HepG2 (cell line): ENCODE results near the gene HLF. TPM values are rescaled to one million over a fixed set of nuclear protein-coding genes. Genes with fewer than 3 reads are reported as not detected.

ENCODE experiments used
- GZF1 ChIP-seq: sonication (generic); formaldehyde crosslinking; IDR thresholded peaks from 2 replicates; pipeline ENCODE4 v1.5.1; 2020; ENCODE audit warnings: mild to moderate bottlenecking, missing genetic modification reagents
- HMG20B ChIP-seq: conservative IDR thresholded peaks from 2 replicates; pipeline ENCODE4 v1.6.1; 2016; ENCODE audit warnings: missing genetic modification reagents, missing compliant biosample characterization
- MAFK ChIP-seq, 2 experiments: IDR thresholded peaks in 1 of 2; conservative IDR thresholded peaks in 1 of 2; 2 replicates each; pipeline ENCODE4 v1.6.1; 2011; ENCODE audit warnings: improper control_type of control experiment in 2 of 2, low read length in 2 of 2
- MTF1 ChIP-seq: sonication (generic); formaldehyde crosslinking; IDR thresholded peaks from 2 replicates; pipeline ENCODE4 v1.5.0; 2020; ENCODE audit warnings: missing genetic modification reagents
- NFKBIZ ChIP-seq: IDR thresholded peaks from 2 replicates; pipeline ENCODE4 v1.6.1; 2018; ENCODE audit warnings: missing genetic modification reagents, missing compliant biosample characterization
- PBX2 ChIP-seq: IDR thresholded peaks from 2 replicates; pipeline ENCODE4 v1.6.1; 2016; ENCODE audit warnings: control low read depth
- PHF21A ChIP-seq: sonication (generic); formaldehyde crosslinking; IDR thresholded peaks from 2 replicates; pipeline ENCODE4 v1.5.0; 2020; ENCODE audit warnings: mild to moderate bottlenecking, missing genetic modification reagents
- RFX1 ChIP-seq: fragments of 450-650 bp; IDR thresholded peaks from 2 replicates; pipeline ENCODE4 v1.6.1; 2017
- TAF15 ChIP-seq: fragments of 200-400 bp; formaldehyde crosslinking; IDR thresholded peaks from one replicate; pipeline ENCODE4 v1.6.1; 2018; ENCODE audit warnings: mild to moderate bottlenecking, low read depth, low read length; ENCODE audit not compliant: poor library complexity, severe bottlenecking
- U2AF1 ChIP-seq: fragments of 200-400 bp; formaldehyde crosslinking; optimal IDR thresholded peaks from 2 replicates; pipeline ENCODE3; 2017; ENCODE audit warnings: mild to moderate bottlenecking, low read depth, low read length
- ZBTB8A ChIP-seq: sonication (generic); formaldehyde crosslinking; IDR thresholded peaks from 2 replicates; pipeline ENCODE4 v1.4.0; 2020; ENCODE audit warnings: mild to moderate bottlenecking, low read depth, missing genetic modification reagents, borderline replicate concordance
- ZNF264 ChIP-seq: sonication (generic); formaldehyde crosslinking; IDR thresholded peaks from 2 replicates; pipeline ENCODE4 v1.4.0; 2020; ENCODE audit warnings: missing genetic modification reagents
- ZNF44 ChIP-seq: sonication (generic); formaldehyde crosslinking; IDR thresholded peaks from 2 replicates; pipeline ENCODE4 v1.5.1; 2020; ENCODE audit warnings: mild to moderate bottlenecking, missing genetic modification reagents
- ZNF512B ChIP-seq: sonication (generic); formaldehyde crosslinking; IDR thresholded peaks from 2 replicates; pipeline ENCODE4 v1.5.1; 2020; ENCODE audit warnings: missing genetic modification reagents, mild to moderate bottlenecking, borderline replicate concordance
- ZNF781 ChIP-seq: sonication (generic); formaldehyde crosslinking; IDR thresholded peaks from 2 replicates; pipeline ENCODE4 v1.5.1; 2020; ENCODE audit warnings: borderline replicate concordance, mild to moderate bottlenecking, missing genetic modification reagents; ENCODE audit errors: not compliant biosample characterization
- polyA plus RNA-seq, 8 experiments: library from polyadenylated mRNA; depleted of rRNA in 3 of 8; stranded (reverse) in 7 of 8; unstranded in 1 of 8; fragments of >200 nt; fragmentation: Illumina TruSeq in 4 of 8; extraction: Trizol in 4 of 8; gene quantifications; 2 replicates each; pipeline versions ENCODE4 v1.2.1 to v1.2.3, GENCODE V29; 2011 to 2016; ENCODE audit warnings: low read depth in 4 of 8, missing spikeins in 1 of 8, mixed read lengths in 1 of 8; ENCODE audit not compliant: insufficient read depth in 1 of 8
- total RNA-seq, 5 experiments: library from RNA; depleted of rRNA; stranded (reverse); fragments of >200 nt; fragmentation: Illumina TruSeq; extraction: Trizol; gene quantifications; 2 replicates each; pipeline ENCODE4 v1.2.3, GENCODE V29; 2016; ENCODE audit warnings: low read depth in 1 of 5
- TF ChIP-seq, protein P1 (sequence below): sonication (generic); formaldehyde crosslinking; IDR thresholded peaks from 2 replicates; pipeline ENCODE4 v1.4.0; 2020; ENCODE audit warnings: missing genetic modification reagents
- TF ChIP-seq, protein P2 (sequence below): sonication (generic); formaldehyde crosslinking; IDR thresholded peaks from 2 replicates; pipeline ENCODE4 v1.5.0; 2020; ENCODE audit warnings: mild to moderate bottlenecking, missing genetic modification reagents
- TF ChIP-seq, protein P3 (sequence below): sonication (generic); formaldehyde crosslinking; IDR thresholded peaks from 2 replicates; pipeline ENCODE4 v1.4.0; 2020; ENCODE audit warnings: mild to moderate bottlenecking, missing genetic modification reagents
- TF ChIP-seq, protein P4 (sequence below): sonication (generic); formaldehyde crosslinking; IDR thresholded peaks from 2 replicates; pipeline ENCODE4 v1.4.0; 2020; ENCODE audit warnings: mild to moderate bottlenecking, missing genetic modification reagents

Gene HLF
- total and polyA plus RNA-seq, 2 of the 13 experiments (the other 11 are each of a cell fraction or from before 2014, with no cell fraction given) = 202 to 346 TPM

GRCh38 chr17:55284944-55285339, 20.2 kb downstream of the HLF start (continued):
- TF ChIP-seq ZNF512B (CRISPR knock-in tag) (no peak), MAFK (conservative IDR thresholded peaks at IDR 0.05 in 1 of 2, IDR thresholded peaks at IDR 0.05 in 1 of 2; ENCODE audit: low read length in 2 of 2) (no peak), PHF21A (CRISPR knock-in tag) (no peak), ZBTB8A (CRISPR knock-in tag) (no peak), U2AF1 (no peak), MTF1 (CRISPR knock-in tag) (peak; percentile 69; the same call in 1 of the 2 replicates), HMG20B (no peak), RFX1 (no peak), PBX2 (CRISPR knock-in tag) (no peak), NFKBIZ (CRISPR knock-in tag) (no peak), GZF1 (CRISPR knock-in tag) (peak; percentile 19), ZNF264 (CRISPR knock-in tag) (no peak), ZNF781 (no peak), ZNF44 (CRISPR knock-in tag) (no peak), TAF15 (no peak)
- TF ChIP-seq, protein P1, sequence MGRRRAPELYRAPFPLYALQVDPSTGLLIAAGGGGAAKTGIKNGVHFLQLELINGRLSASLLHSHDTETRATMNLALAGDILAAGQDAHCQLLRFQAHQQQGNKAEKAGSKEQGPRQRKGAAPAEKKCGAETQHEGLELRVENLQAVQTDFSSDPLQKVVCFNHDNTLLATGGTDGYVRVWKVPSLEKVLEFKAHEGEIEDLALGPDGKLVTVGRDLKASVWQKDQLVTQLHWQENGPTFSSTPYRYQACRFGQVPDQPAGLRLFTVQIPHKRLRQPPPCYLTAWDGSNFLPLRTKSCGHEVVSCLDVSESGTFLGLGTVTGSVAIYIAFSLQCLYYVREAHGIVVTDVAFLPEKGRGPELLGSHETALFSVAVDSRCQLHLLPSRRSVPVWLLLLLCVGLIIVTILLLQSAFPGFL (CRISPR knock-in tag) = no peak
- TF ChIP-seq, protein P2, sequence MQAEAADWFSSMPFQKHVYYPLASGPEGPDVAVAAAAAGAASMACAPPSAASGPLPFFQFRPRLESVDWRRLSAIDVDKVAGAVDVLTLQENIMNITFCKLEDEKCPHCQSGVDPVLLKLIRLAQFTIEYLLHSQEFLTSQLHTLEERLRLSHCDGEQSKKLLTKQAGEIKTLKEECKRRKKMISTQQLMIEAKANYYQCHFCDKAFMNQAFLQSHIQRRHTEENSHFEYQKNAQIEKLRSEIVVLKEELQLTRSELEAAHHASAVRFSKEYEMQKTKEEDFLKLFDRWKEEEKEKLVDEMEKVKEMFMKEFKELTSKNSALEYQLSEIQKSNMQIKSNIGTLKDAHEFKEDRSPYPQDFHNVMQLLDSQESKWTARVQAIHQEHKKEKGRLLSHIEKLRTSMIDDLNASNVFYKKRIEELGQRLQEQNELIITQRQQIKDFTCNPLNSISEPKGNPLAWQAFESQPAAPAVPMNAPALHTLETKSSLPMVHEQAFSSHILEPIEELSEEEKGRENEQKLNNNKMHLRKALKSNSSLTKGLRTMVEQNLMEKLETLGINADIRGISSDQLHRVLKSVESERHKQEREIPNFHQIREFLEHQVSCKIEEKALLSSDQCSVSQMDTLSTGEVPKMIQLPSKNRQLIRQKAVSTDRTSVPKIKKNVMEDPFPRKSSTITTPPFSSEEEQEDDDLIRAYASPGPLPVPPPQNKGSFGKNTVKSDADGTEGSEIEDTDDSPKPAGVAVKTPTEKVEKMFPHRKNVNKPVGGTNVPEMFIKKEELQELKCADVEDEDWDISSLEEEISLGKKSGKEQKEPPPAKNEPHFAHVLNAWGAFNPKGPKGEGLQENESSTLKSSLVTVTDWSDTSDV (CRISPR knock-in tag) = no peak
- TF ChIP-seq, protein P3, sequence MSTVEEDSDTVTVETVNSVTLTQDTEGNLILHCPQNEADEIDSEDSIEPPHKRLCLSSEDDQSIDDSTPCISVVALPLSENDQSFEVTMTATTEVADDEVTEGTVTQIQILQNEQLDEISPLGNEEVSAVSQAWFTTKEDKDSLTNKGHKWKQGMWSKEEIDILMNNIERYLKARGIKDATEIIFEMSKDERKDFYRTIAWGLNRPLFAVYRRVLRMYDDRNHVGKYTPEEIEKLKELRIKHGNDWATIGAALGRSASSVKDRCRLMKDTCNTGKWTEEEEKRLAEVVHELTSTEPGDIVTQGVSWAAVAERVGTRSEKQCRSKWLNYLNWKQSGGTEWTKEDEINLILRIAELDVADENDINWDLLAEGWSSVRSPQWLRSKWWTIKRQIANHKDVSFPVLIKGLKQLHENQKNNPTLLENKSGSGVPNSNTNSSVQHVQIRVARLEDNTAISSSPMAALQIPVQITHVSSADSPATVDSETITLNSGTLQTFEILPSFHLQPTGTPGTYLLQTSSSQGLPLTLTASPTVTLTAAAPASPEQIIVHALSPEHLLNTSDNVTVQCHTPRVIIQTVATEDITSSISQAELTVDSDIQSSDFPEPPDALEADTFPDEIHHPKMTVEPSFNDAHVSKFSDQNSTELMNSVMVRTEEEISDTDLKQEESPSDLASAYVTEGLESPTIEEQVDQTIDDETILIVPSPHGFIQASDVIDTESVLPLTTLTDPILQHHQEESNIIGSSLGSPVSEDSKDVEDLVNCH = no peak
- TF ChIP-seq, protein P4, sequence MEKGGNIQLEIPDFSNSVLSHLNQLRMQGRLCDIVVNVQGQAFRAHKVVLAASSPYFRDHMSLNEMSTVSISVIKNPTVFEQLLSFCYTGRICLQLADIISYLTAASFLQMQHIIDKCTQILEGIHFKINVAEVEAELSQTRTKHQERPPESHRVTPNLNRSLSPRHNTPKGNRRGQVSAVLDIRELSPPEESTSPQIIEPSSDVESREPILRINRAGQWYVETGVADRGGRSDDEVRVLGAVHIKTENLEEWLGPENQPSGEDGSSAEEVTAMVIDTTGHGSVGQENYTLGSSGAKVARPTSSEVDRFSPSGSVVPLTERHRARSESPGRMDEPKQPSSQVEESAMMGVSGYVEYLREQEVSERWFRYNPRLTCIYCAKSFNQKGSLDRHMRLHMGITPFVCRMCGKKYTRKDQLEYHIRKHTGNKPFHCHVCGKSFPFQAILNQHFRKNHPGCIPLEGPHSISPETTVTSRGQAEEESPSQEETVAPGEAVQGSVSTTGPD (CRISPR knock-in tag) = 0 out of 2 replicates have a peak, but pooled peaks have one; percentile 23
